ENCODE data around the gene CGA. TPM values are rescaled to one million over a fixed set of nuclear protein-coding genes. Genes with fewer than 3 reads are reported as not detected.

CGA gene
- total and polyA plus RNA-seq, 10 donors = not detected

DNA sequence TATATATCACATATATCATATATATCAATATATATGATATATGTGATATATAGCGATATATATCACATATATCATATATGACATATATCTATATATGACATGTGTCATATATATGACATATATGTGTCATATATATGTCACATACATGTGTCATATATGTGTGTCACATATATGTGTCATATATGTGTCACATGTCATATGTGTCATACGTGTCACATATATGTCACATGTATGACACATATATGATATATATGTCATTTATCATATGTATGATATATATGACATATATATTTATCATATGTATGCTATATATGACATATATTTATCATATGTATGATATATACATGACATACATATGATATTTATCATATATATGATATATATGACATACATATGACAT is 32.8 kb upstream of the CGA start:
- intact Hi-C loops (cut with DNase I; ENCODE audit: low total_unique reads) = no loop called here
- TF ChIP-seq POLR2AphosphoS5 (IDR thresholded peaks at IDR 0.05) (no peak), POLR2A (IDR thresholded peaks at IDR 0.05) (no peak)
- TF ChIP-seq, protein P1, sequence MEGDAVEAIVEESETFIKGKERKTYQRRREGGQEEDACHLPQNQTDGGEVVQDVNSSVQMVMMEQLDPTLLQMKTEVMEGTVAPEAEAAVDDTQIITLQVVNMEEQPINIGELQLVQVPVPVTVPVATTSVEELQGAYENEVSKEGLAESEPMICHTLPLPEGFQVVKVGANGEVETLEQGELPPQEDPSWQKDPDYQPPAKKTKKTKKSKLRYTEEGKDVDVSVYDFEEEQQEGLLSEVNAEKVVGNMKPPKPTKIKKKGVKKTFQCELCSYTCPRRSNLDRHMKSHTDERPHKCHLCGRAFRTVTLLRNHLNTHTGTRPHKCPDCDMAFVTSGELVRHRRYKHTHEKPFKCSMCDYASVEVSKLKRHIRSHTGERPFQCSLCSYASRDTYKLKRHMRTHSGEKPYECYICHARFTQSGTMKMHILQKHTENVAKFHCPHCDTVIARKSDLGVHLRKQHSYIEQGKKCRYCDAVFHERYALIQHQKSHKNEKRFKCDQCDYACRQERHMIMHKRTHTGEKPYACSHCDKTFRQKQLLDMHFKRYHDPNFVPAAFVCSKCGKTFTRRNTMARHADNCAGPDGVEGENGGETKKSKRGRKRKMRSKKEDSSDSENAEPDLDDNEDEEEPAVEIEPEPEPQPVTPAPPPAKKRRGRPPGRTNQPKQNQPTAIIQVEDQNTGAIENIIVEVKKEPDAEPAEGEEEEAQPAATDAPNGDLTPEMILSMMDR (IDR thresholded peaks at IDR 0.05 in 8 of 11, conservative IDR thresholded peaks at IDR 0.05 in 3 of 11) = no peak

DNA sequence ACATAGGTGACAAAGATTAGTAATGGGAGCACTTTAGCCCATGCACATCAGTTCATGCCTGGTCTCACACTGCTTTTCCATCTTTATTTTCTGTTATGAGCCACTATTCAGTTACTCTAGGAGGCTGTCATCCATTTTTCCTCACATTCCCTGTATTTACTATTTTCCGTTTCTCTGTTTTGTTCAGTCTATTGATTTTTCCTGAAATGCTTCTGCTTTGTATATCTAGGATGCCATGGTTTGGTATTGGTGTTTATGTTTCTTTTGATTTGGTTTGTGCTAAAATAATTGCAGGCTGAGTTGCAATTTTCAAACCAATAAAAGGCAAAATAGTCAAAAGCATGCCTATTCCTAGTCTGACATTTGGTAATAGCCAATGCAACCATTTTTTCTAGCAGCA is 31.6 kb upstream of the CGA start:
- H3K4me1 ChIP-seq = no peaks in the 10 kb centered on the region
- no peak for DNase-seq
- H3K27ac ChIP-seq = no peak overlapping the region
- TF ChIP-seq POLR2AphosphoS5 (IDR thresholded peaks at IDR 0.05) (no peak), POLR2A (IDR thresholded peaks at IDR 0.05) (no peak)
- TF ChIP-seq, protein P1 (IDR thresholded peaks at IDR 0.05 in 8 of 11, conservative IDR thresholded peaks at IDR 0.05 in 3 of 11) = no peak
- intact Hi-C loops (cut with DNase I; ENCODE audit: low total_unique reads) = no loop called here
- H3K4me3 ChIP-seq = no peak overlapping the region
- H3K36me3 ChIP-seq = no peaks in the 10 kb centered on the region
- H3K27me3 ChIP-seq (replicated peaks in 1 of 7) = peaks cover 0 to 18% (median 8%) of the 10 kb centered on the region in 7 donors
- 0 to 90% (median 43%) methylated on average over 1 of the region's 1 CpG for WGBS, 5 donors
- H3K9me3 ChIP-seq = peaks cover 0 to 13% (median 0%) of the 10 kb centered on the region in 8 donors

More for the DNA sequence above, 32.8 kb upstream of the CGA start:
- no peaks in the 10 kb centered on the region for H3K36me3 ChIP-seq
- no peak for DNase-seq
- H3K27ac ChIP-seq = no peak overlapping the region
- H3K4me3 ChIP-seq = no peak overlapping the region
- H3K27me3 ChIP-seq (replicated peaks in 1 of 7) = peaks cover 0 to 11% (median 8%) of the 10 kb centered on the region in 7 donors
- H3K4me1 ChIP-seq = no peaks in the 10 kb centered on the region
- WGBS, 5 donors = 77 to 99% (median 91%) methylated on average over 2 of the region's 2 CpGs
- peaks cover 0 to 6% (median 0%) of the 10 kb centered on the region in 8 donors for H3K9me3 ChIP-seq

DNA sequence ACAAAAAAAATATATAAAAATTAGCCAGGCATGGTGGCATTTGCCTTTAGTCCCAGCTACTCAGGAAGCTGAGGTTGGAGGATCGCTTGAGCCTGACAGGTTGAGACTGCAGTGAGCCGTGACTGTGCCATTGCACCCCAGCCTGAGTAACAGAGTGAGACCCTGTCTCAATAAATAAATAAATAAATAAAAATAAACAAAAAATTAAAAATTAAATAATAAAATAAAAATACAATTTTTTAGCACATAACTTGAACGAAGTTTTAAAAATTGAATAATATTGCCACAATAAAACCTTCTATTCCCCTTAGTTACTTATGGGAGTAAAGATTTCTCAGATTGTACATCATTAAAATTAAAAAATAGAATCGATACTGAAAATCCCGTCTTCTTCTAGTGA is 29.2 kb upstream of the CGA start:
- H3K27me3 ChIP-seq (replicated peaks in 1 of 7) = peaks cover 0 to 18% (median 8%) of the 10 kb centered on the region in 7 donors
- no peaks in the 10 kb centered on the region for H3K4me1 ChIP-seq
- no peak for TF ChIP-seq POLR2A (IDR thresholded peaks at IDR 0.05)
- TF ChIP-seq, protein P1 (IDR thresholded peaks at IDR 0.05 in 8 of 11, conservative IDR thresholded peaks at IDR 0.05 in 3 of 11) = no peak
- H3K27ac ChIP-seq = no peak overlapping the region
- peaks cover 0 to 10% (median 0%) of the 10 kb centered on the region in 8 donors for H3K9me3 ChIP-seq
- H3K4me3 ChIP-seq = no peak overlapping the region
- no peak for DNase-seq
- H3K36me3 ChIP-seq = no peaks in the 10 kb centered on the region
- intact Hi-C loops (cut with DNase I; ENCODE audit: low total_unique reads) = no loop called here
- WGBS, 5 donors = 75 to 92% (median 86%) methylated on average over 5 of the region's 5 CpGs

DNA sequence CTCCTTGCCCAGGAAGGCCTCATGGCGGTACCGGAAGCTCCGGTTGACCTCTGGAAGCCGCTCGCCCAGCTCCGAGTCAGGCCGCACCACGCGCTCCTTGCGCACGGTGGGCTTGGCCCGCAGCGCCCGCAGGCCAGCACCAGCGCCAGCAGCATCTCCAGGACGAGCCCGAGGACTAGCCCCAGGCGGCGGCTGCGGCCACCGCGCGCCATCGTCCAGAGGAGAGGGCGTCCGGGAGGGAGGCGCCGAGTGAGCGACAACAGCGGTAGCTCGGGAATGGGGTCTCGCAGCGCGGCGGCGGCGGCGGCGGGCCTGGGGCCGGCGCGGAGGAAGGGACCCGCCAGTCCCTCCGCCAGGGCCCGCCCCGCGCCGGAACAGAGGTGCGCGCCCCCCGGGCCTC is 27.6 kb upstream of the CGA start:
- WGBS, 5 donors = 48 to 71% (median 53%) methylated on average over 43 to 51 of the region's 51 CpGs
- H3K4me3 ChIP-seq = peak overlapping the region in 1 of 8 donors; percentile 31
- H3K9me3 ChIP-seq = peaks cover 0 to 10% (median 0%) of the 10 kb centered on the region in 8 donors
- H3K27me3 ChIP-seq (replicated peaks in 1 of 7) = peaks cover 0 to 18% (median 8%) of the 10 kb centered on the region in 7 donors
- DNase-seq = no peak
- no peak for TF ChIP-seq POLR2AphosphoS5 (IDR thresholded peaks at IDR 0.05)
- TF ChIP-seq POLR2A (IDR thresholded peaks at IDR 0.05) = no peak
- TF ChIP-seq, protein P1 (IDR thresholded peaks at IDR 0.05 in 8 of 11, conservative IDR thresholded peaks at IDR 0.05 in 3 of 11) = no peak
- H3K36me3 ChIP-seq = no peaks in the 10 kb centered on the region
- H3K27ac ChIP-seq = no peak overlapping the region
- intact Hi-C loops (cut with DNase I; ENCODE audit: low total_unique reads) = no loop called here
- H3K4me1 ChIP-seq = no peaks in the 10 kb centered on the region
